Astrocyte (in vitro differentiated cells and primary cell): ENCODE results near the gene MEIOB. TPM values are rescaled to one million over a fixed set of nuclear protein-coding genes. Genes with fewer than 3 reads are reported as not detected.

Source experiments
- DNase-seq: peaks from one replicate; pipeline ENCODE4 v3.0.0-alpha.2; 2010; ENCODE audit warnings: low read depth
- FAIRE-seq: peaks from 2 replicates; lab custom pipeline; 2011; peaks lifted over from hg19 to GRCh38; lab: Jason Lieb, UNC
- H2AFZ ChIP-seq: 2 replicates; pipeline ENCODE4 v1.6.0; 2012; ENCODE audit warnings: low read depth, low read length, inconsistent platforms
- H3K27ac ChIP-seq: 2 replicates; pipeline ENCODE4 v1.5.1; 2011; ENCODE audit warnings: low read depth, low read length, inconsistent platforms
- H3K27me3 ChIP-seq: 2 replicates; pipeline ENCODE4 v1.6.0; 2011; ENCODE audit warnings: low read length, inconsistent platforms; ENCODE audit not compliant: insufficient read depth
- H3K36me3 ChIP-seq: 2 replicates; pipeline ENCODE4 v1.5.1; 2011; ENCODE audit warnings: low read length, inconsistent platforms; ENCODE audit not compliant: insufficient read depth
- H3K4me1 ChIP-seq: 2 replicates; pipeline ENCODE4 v1.5.1; 2011; ENCODE audit warnings: low read length, inconsistent platforms; ENCODE audit not compliant: insufficient read depth
- H3K4me2 ChIP-seq: 2 replicates; pipeline ENCODE4 v1.6.0; 2012; ENCODE audit warnings: low read length, inconsistent platforms
- H3K4me3 ChIP-seq: 2 replicates; pipeline ENCODE4 v1.5.1; 2011; ENCODE audit warnings: low read depth, mild to moderate bottlenecking, low read length, inconsistent platforms; ENCODE audit not compliant: insufficient read depth
- H3K79me2 ChIP-seq: 2 replicates; pipeline ENCODE4 v1.6.0; 2012; ENCODE audit warnings: mild to moderate bottlenecking, low read length, inconsistent platforms; ENCODE audit not compliant: insufficient read depth
- H3K9ac ChIP-seq: 2 replicates; pipeline ENCODE4 v1.6.0; 2012; ENCODE audit warnings: mild to moderate bottlenecking, low read length, inconsistent platforms
- H3K9me3 ChIP-seq: 2 replicates; pipeline ENCODE4 v1.5.1; 2012; ENCODE audit warnings: low read depth, mild to moderate bottlenecking, low read length, inconsistent platforms; ENCODE audit not compliant: insufficient read depth
- H4K20me1 ChIP-seq: 2 replicates; pipeline ENCODE4 v1.6.0; 2012; ENCODE audit warnings: low read length, inconsistent platforms; ENCODE audit not compliant: insufficient read depth
- H3K27ac Mint-ChIP-seq: one replicate; pipeline ENCODE4 v1.8.0; 2021; ENCODE audit warnings: mild to moderate bottlenecking, mixed read lengths; ENCODE audit not compliant: unreplicated experiment
- H3K27me3 Mint-ChIP-seq: one replicate; pipeline ENCODE4 v1.8.0; 2021; ENCODE audit warnings: low read depth, mixed read lengths; ENCODE audit not compliant: unreplicated experiment
- H3K36me3 Mint-ChIP-seq: one replicate; pipeline ENCODE4 v1.8.0; 2021; ENCODE audit warnings: low read depth, mixed read lengths; ENCODE audit not compliant: unreplicated experiment
- H3K4me1 Mint-ChIP-seq: one replicate; pipeline ENCODE4 v1.8.0; 2021; ENCODE audit warnings: low read depth, mixed read lengths; ENCODE audit not compliant: unreplicated experiment
- H3K4me3 Mint-ChIP-seq: one replicate; pipeline ENCODE4 v1.8.0; 2021; ENCODE audit warnings: mild to moderate bottlenecking, moderate library complexity, mixed read lengths; ENCODE audit not compliant: unreplicated experiment
- H3K9me3 Mint-ChIP-seq: one replicate; pipeline ENCODE4 v1.8.0; 2021; ENCODE audit warnings: mild to moderate bottlenecking, mixed read lengths; ENCODE audit not compliant: unreplicated experiment
- CTCF ChIP-seq: IDR thresholded peaks from 2 replicates; pipeline ENCODE4 v1.5.1; 2011; ENCODE audit warnings: low read depth, mild to moderate bottlenecking, inconsistent platforms, low read length, moderate library complexity; ENCODE audit not compliant: insufficient read depth
- EZH2 ChIP-seq: IDR thresholded peaks from 2 replicates; pipeline ENCODE4 v1.6.1; 2012; ENCODE audit warnings: mild to moderate bottlenecking, low read length, inconsistent platforms; ENCODE audit not compliant: insufficient read depth
- total RNA-seq: library from RNA; stranded (reverse); gene quantifications from 2 replicates; pipeline ENCODE4 v1.2.1, GENCODE V29; 2021

Gene MEIOB
- total RNA-seq, 1 donor from 2014 or later, result 0.16 TPM

- no peak overlapping the region for H3K4me3 ChIP-seq
- no peak for FAIRE-seq
- no peak for DNase-seq
- no peaks in the 10 kb centered on the region for H3K36me3 Mint-ChIP-seq
- peaks cover 8% of the 10 kb centered on the region for H3K27me3 ChIP-seq
- no peak for TF ChIP-seq EZH2
- no peak for TF ChIP-seq CTCF
- H3K4me1 ChIP-seq, result no peaks in the 10 kb centered on the region
- no peaks in the 10 kb centered on the region for H3K4me1 Mint-ChIP-seq
- no peaks in the 10 kb centered on the region for H3K9me3 Mint-ChIP-seq
- no peak overlapping the region for H3K4me3 Mint-ChIP-seq
- H4K20me1 ChIP-seq, result no peaks in the 10 kb centered on the region
- H3K27ac ChIP-seq, result no peak overlapping the region
- no peak overlapping the region for H3K9ac ChIP-seq
- H3K36me3 ChIP-seq, result no peaks in the 10 kb centered on the region
- H3K9me3 ChIP-seq, result no peaks in the 10 kb centered on the region
- no peak overlapping the region for H3K27ac Mint-ChIP-seq
- H2AFZ ChIP-seq, result no peak overlapping the region
- peaks cover 58% of the 10 kb centered on the region for H3K27me3 Mint-ChIP-seq
- H3K79me2 ChIP-seq, result no peaks in the 10 kb centered on the region
- H3K4me2 ChIP-seq, result no peak overlapping the region
Measured at GRCh38 chr16:1895068-1895467, 23.1 kb upstream of the MEIOB start.

GRCh38 chr16:1890708-1891050 is 18.7 kb upstream of the MEIOB start:
- no peak overlapping the region for H3K4me3 ChIP-seq
- no peak overlapping the region for H3K27ac Mint-ChIP-seq

More at GRCh38 chr16:1890708-1891050, 18.7 kb upstream of the MEIOB start:
- Histone ChIP-seq H3K27ac (no peak overlapping the region), H4K20me1 (no peaks in the 10 kb centered on the region), H3K9me3 (no peaks in the 10 kb centered on the region), H3K4me1 (no peaks in the 10 kb centered on the region), H2AFZ (no peak overlapping the region), H3K9ac (no peak overlapping the region), H3K36me3 (no peaks in the 10 kb centered on the region), H3K27me3 (peaks cover 8% of the 10 kb centered on the region), H3K4me2 (no peak overlapping the region), H3K79me2 (no peaks in the 10 kb centered on the region)
- DNase-seq, result no peak
- Mint-ChIP-seq H3K4me1 (no peaks in the 10 kb centered on the region), H3K9me3 (no peaks in the 10 kb centered on the region), H3K36me3 (no peaks in the 10 kb centered on the region), H3K27me3 (peaks cover 34% of the 10 kb centered on the region), H3K4me3 (no peak overlapping the region)
- TF ChIP-seq CTCF (no peak), EZH2 (no peak)
- no peak for FAIRE-seq
